Loucy (cell line): ENCODE measurements around the gene ADAMTS4.

Source experiments
- CTCF ChIP-seq: fragments of 200-600 bp; sonication (generic); conservative IDR thresholded peaks from 2 replicates; pipeline ENCODE4 v1.5.1; 2014; ENCODE audit warnings: mild to moderate bottlenecking, antibody characterized with exemption, low read length
- EZH2phosphoT487 ChIP-seq: fragments of 200-600 bp; IDR thresholded peaks from 2 replicates; pipeline ENCODE4 v1.6.1; 2018; ENCODE audit warnings: antibody characterized with exemption, mild to moderate bottlenecking, moderate library complexity, borderline replicate concordance

- TF ChIP-seq CTCF = no peak
- TF ChIP-seq EZH2phosphoT487 = no peak
Observed at GRCh38 chr1:161195171-161195570, 3.7 kb downstream of the ADAMTS4 start.
